RPMI7951 (cell line): Measurements from ENCODE around the gene APCDD1L. TPM values are rescaled to one million over a fixed set of nuclear protein-coding genes. Genes with fewer than 3 reads are reported as not detected.
"Not testable (repeated sequence)": the region's sequence is repeated elsewhere in the genome, so short reads cannot be mapped to it uniquely, and the experiment has no call there.

ENCODE experiments used
- DNase-seq: peaks from one replicate; pipeline ENCODE4 v3.0.0-alpha.2; 2012; ENCODE audit warnings: low read depth
- total RNA-seq: library from RNA; depleted of rRNA; stranded (reverse); fragments of >200 nt; shearing (Covaris generic); gene quantifications from 2 replicates; pipeline ENCODE4 v1.2.3, GENCODE V29; 2014

Gene APCDD1L
- total RNA-seq, 1 experiment from 2014 or later: 122 TPM

GRCh38 chr20:58514321-58515232 is 622 bp downstream of the APCDD1L start:
- DNase-seq: peak; percentile 69

DNA sequence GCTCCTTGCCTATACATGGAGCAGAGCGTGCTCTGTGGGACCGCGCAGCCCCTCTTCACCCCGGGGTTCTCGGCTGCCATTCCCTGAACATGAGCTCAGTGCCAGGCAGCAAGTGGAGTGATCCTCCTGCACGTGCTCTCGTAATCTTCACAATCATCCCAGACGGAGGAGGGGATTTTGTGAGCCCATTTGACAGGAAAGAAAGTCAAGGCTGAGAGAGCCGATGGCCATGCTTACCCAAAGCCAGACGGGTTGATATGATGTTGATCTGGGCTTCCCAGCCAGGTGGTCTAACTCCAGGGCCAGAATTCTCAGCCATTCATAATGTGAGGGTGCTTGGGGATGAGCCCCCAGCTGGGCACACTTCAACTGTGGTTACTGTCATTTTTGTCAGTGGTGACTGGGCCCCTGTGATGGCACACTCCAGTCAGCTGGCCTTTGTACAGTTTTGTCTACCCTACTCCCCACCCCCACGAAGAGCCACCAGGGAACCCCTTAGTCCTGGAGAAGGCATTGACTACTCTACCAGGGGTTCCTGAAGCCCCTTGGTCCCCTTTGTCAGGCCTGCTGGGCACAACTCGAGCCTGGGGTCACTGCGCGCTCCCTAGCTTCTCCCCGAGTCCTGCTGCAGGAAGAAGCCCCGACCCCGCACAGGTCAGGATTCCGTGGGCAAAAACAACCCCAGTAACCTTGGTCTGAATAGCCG is 1.5 kb downstream of the APCDD1L start:
- DNase-seq: no peak

GRCh38 chr20:58512808-58513552 is 2.2 kb downstream of the APCDD1L start:
- DNase-seq: peak; percentile 96

- peak; percentile 91 for DNase-seq
Observed at GRCh38 chr20:58511861-58512260, 3.3 kb downstream of the APCDD1L start.

DNA sequence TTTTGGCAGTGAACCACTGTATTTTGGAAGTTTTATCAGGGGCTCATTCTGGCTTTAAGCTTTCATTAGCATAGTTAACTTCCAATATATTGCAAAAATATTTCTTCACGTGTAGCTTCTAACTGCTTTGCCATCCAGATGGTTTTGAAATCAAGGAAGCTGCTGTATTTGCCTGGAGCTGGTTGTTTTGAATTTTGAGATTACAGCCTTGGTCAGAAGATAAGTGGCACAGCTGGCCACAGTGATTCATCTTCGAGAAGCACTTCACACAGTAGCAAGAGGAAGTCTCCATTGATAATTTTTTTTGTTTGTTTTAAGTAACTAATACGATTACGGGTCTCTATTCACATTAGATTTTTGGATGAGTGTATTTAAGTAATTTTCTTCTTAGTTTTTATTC is 3.8 kb downstream of the APCDD1L start:
- DNase-seq: peak; percentile 95

GRCh38 chr20:58510921-58511320 is 4.3 kb downstream of the APCDD1L start:
- DNase-seq: no peak

GRCh38 chr20:58508762-58509395 is 6.3 kb downstream of the APCDD1L start:
- no peak for DNase-seq

DNA sequence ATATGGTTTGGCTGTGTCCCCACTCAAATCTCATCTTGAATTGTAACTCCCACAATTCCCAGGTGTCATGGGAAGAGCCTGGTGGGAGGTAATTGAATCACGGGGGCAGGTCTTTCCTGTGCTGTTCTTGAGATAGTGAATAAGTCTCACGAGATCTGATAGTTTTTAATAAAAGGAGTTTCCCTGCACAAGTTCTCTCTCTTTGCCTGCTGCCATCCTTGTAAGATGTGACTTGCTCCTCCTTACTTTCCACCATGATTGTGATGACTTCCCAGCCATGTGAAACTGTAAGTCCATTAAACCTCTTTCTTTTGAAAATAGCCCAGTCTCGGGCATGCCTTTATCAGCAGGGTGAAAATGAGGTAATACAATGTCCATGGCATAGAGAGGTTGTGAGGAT is 8.2 kb downstream of the APCDD1L start:
- not testable (repeated sequence) for DNase-seq

DNA sequence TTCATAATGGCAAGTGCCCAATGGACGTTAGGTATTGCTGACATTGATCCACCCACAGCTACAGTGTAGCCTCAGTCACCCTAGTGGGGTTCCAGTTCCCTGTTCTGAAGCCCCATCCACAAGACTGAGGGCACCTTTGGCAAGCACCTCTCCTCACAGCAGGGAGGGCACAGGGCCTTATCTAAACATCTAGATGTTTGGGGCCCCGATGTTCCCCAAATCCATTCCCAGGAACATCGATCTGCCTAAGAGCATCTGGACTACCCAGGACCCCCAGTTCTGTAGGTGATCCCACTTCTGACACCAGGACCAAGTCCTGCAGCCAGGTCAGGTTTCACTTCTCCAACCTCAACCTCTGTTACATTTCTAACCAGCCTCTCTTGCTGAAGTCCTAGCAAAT is 10.6 kb downstream of the APCDD1L start:
- no peak for DNase-seq

GRCh38 chr20:58503668-58504067 is 11.5 kb downstream of the APCDD1L start:
- peak; percentile 76 for DNase-seq

GRCh38 chr20:58500256-58500655 is 14.9 kb downstream of the APCDD1L start:
- DNase-seq: no peak

DNA sequence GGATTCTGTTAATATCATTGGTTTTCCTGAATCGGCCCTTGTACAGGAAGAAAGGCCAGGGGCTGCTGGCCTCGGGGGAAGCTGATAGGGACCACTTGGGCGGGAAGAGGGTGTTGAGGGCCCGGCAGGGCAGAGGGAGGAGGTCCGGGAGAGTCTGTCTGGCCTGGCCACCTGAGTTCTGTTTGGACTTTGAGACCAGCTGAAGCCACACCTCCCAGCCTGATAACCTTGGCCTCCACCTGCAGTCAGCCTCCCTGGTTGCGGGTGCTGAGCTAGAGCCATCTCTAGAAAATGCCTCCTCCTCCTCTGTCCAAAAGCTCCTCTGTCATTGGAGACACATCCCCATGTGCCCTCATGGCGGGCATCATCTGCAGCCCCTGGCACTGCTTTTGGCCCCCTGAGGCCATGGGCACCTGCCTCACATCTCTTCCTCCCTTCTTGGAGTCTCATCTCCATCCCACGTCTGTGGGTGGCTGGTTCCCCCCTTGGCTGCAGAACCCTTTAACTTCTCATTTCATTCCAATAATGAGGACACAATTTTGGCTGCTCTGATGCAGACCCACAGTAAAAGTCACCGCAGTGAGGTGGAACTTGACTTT is 16.6 kb downstream of the APCDD1L start:
- DNase-seq: no peak

DNA sequence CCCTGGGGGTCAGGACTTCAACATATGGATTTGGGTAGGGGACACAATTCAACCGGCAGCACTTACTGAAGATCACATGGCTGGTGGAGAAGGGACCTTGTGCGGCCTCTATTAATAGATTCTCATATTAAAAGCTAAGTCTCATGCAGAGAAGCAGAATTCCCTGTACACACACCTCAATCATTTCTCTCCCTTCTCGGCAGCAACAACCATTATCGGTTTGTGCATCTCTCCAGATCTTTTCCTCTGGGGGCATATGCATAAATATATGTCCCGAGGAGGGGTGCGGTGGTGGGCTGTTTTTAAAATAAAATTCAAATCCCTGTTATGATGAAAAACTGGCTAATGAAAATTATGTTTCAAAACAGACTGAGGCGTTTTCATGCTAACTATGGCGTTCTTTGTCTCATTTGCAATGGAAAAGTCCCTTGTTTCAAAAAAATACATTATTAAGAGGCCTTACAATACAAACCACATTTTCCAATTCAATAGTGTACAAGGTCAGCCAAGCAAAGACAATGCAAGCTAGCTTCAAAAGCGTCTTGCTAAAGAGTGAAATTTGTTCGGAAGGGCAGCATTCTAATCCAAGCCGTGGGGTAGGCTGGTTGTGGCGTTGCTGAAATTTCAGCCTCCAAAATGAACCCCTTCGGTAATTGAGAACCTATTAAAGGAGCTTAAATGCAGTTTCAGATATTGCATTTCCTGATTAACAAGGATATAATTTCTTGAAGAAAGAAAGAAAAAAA is 17.3 kb downstream of the APCDD1L start:
- DNase-seq: no peak

DNA sequence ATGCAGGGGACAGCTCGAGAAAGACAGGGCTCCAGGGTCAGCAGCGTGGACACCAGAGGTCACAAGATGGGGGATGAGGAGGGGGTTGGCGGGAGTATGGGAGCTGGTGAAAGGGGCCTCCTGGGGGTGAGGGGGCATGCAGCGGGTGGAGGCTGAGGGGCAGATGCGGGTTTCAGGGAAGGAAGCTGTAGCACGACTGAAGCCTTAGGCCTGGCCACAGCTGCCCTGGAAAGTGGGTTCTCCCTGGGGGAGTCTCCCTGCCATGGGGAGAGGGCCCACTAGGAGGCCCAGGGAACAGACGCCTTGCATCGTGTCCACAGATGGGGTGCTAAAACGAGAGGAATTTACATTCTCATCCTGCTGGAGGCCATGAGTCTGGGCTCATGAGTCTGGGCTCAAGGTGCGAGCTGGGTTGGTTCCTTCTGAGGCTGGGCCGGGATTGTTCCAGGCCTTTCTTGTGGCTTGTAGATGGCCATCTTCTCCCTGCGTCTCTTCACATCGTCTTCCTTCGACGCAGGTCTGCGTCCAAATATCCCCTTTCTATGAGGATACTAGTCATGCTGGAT is 18.0 kb downstream of the APCDD1L start:
- no peak for DNase-seq

GRCh38 chr20:58496429-58496769 is 18.8 kb downstream of the APCDD1L start:
- DNase-seq: no peak

DNA sequence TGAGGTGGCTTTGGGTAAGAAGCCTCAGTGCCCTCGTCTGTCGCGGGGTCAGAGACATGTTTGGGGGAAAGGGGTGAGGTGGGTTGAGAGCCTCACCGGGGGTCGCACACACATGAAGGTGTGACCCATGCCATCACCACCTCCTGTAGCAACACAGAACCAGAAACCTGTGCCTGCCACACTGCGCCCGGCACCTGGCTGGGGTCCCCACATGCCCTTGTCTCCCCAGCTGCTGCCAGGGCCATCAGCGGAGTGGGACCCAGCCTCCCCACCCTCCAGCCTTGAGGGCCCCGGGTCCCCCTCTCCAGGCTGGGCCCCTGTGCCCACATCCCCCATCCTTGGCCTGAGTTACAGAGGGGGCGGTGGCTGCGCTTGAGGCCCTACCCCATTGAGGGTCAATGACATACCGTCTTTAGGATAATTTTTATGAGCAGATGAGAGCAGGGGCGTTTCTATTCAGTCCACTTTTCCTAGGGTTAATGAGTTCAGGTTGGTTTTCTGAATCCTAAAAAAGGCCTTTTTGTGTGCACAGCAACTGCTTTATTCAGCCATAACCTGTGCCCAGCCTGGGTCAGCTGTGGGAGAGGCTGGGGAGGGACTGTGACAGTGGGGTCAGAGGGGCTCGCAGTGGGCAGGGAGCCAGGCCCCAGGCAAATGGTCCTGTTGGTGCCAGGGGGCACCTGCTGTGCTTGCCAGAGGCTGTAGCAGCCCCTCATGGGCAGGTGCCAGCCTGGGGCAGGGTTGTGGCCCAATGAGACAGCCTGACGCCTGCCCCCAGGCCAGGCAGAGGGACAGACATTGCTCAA is 19.4 kb downstream of the APCDD1L start:
- no peak for DNase-seq

GRCh38 chr20:58494923-58495622 is 20.1 kb downstream of the APCDD1L start:
- no peak for DNase-seq

GRCh38 chr20:58492795-58493524 is 22.2 kb downstream of the APCDD1L start:
- peak; percentile 65 for DNase-seq
